AG04449 (cell line): ENCODE results near the gene BLTP3A.

Experiments
- CTCF ChIA-PET: fragments of 350-600 bp; formaldehyde crosslinking; extraction: SDS; loops from one replicate; lab custom pipeline; 2021; ENCODE audit warnings: antibody characterized with exemption; lab: Yijun Ruan, JAX
- POLR2A ChIA-PET: fragments of 400-600, 350-600 bp; formaldehyde crosslinking; extraction: SDS; loops from one replicate; lab custom pipeline; 2020; ENCODE audit warnings: antibody characterized with exemption, inconsistent platforms; lab: Yijun Ruan, JAX
- DNase-seq: peaks from one replicate; pipeline ENCODE4 v3.0.0-alpha.2; 2010; ENCODE audit warnings: low read depth, low spot score
- H3K4me3 ChIP-seq: 2 replicates; pipeline ENCODE4 v1.5.1; 2011; ENCODE audit warnings: low read depth, mild to moderate bottlenecking, control low read depth, low read length
- CTCF ChIP-seq: IDR thresholded peaks from one replicate; pipeline ENCODE4 v1.5.1; 2011; ENCODE audit warnings: mild to moderate bottlenecking, moderate library complexity, low read length, control low read depth, inconsistent platforms; ENCODE audit not compliant: insufficient read depth; ENCODE audit errors: missing control alignments

The BLTP3A gene

DNA sequence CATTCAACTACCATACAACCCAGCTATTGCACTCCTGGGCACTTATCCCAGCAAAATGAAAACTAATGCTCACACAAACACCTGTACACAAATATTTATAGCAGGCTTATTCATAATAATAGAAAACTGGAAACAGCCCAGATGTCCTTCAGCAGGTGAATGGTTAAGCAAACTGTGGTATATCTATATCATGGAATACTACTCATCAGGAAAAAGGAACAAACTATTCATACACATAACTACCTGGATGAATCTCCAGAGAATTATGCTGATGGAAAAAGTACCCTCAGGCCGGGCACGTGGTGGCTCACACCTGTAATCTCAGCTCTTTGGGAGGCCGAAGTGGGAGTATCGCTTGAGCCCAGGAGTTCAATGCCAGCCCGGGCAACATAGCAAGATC is 3.8 kb upstream of the BLTP3A start:
- no peak for DNase-seq
- no peak for TF ChIP-seq CTCF
- ChIA-PET CTCF (no interaction called here), POLR2A (no interaction called here)
- H3K4me3 ChIP-seq, result no peak overlapping the region

GRCh38 chr6:34791164-34791700 is 651 bp upstream of the BLTP3A start:
- DNase-seq, result no peak
- ChIA-PET POLR2A (no interaction called here), CTCF (interaction anchor here (0.7 to 1.6 kb wide), 7 partner anchors 12 to 349 kb away, joined by 3 to 5 read pairs (median 3); no protein-coding TSS in a partner anchor)
- TF ChIP-seq CTCF, result peak; percentile 28
- H3K4me3 ChIP-seq, result peak overlapping the region; percentile 72

- POLR2A ChIA-PET, result no interaction called here
- no peak for TF ChIP-seq CTCF
- CTCF ChIA-PET, result interaction anchor here (1.6 kb wide), 1 partner anchor 80 kb away, joined by 3 read pairs; no protein-coding TSS in a partner anchor
- DNase-seq, result no peak
- peak overlapping the region; percentile 72 for H3K4me3 ChIP-seq
These were observed 970 bp downstream of the BLTP3A start for GRCh38 chr6:34792605-34793500.

DNA sequence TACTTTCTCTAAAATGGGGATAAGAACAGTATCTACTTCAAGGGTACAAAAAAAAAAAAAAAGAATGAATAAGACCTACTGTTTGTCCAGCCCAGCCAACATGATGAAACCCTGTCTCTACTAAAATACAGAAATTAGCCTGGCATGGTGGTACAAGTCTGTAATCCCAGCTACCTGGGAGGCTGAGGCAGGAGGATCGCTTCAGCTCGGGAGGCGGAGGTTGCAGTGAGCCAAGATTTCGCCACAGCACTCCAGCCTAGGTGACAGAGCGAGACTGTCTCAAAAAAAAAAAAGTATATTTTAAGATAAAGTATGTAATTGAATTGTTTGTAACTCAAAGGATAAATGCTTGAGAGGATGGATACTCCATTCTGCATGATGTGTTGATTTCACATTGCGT is 2.0 kb downstream of the BLTP3A start:
- no peak for TF ChIP-seq CTCF
- H3K4me3 ChIP-seq, result no peak overlapping the region
- no peak for DNase-seq
- ChIA-PET CTCF (no interaction called here), POLR2A (no interaction called here)

DNA sequence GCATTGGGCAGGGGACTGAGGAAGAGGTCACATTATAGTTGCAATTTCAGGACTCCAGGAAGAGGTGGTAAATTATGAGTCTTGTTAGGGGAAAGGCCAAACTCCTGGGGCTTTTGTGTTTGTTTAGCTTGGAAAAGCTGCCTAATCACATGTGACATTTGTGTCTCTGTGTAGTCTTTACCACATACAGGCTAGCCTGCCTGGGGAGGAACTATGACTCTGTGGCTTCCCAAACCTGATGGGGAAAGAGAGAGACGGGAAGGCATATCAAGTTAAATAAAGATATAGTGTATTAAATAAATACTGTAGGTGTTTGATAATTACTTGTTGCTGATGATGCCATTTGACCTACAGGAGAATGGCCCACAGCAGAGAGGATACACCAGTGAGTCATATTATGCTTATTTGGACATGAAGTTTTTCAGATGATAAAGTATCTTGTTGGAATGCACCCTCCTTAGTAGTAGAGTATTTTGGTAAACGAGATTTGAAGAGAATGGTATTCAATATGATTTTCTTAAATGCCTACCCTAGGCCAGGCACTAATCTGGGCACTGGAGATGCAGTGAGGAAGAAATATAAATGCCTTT is 4.0 kb downstream of the BLTP3A start:
- H3K4me3 ChIP-seq, result no peak overlapping the region
- CTCF ChIA-PET, result interaction anchor here (1.1 to 1.5 kb wide), 2 partner anchors 15 to 17 kb away, joined by 3 read pairs; no protein-coding TSS in a partner anchor
- DNase-seq, result no peak
- TF ChIP-seq CTCF, result no peak
- POLR2A ChIA-PET, result no interaction called here

DNA sequence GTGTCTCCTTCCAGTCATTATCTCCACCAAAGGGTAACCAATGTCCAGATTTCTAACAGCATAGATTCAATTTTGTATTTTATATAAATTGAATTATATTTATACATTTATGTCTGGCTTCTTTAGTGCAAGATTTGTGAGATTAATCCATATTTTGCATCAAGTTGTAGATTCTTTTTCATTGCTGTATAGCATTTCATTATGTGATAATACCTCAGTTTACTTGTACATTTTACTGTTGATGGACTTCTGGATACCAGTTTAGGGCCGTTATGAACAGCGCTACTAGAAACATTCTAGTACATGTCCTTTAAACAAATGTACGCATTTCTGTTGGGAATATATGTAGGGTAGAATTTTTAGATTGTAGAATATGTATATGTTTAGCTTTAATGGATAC is 6.2 kb downstream of the BLTP3A start:
- CTCF ChIA-PET, result interaction anchor here (0.6 kb wide), 1 partner anchor 24 kb away, joined by 3 read pairs; no protein-coding TSS in a partner anchor
- no peak for DNase-seq
- TF ChIP-seq CTCF, result no peak
- no peak overlapping the region for H3K4me3 ChIP-seq
- POLR2A ChIA-PET, result no interaction called here
